ENCODE data around the gene SRGAP1. TPM values are rescaled to one million over a fixed set of nuclear protein-coding genes. Genes with fewer than 3 reads are reported as not detected.

The SRGAP1 gene
- total and polyA plus RNA-seq, 2 of the 4 experiments (the other 2 are of a cell fraction) = 10.0 to 10.2 TPM

- Histone ChIP-seq H2BK15ac (ENCODE audit: low read depth, low read length) (0 out of 3 replicates have a peak overlapping the region, but pooled peaks have one; percentile 10), H3K27me3 (ENCODE audit: control insufficient read depth, insufficient read depth, low read length) (no peaks in the 10 kb centered on the region), H3K4me3 (ENCODE audit: insufficient read depth, low read depth, low read length) (no peak overlapping the region), H3K4me2 (ENCODE audit: low read depth, low read length) (peak overlapping the region; percentile 16), H3K9me1 (ENCODE audit: insufficient read depth, low read length) (peaks cover 16% of the 10 kb centered on the region), H3K9ac (ENCODE audit: low read depth, low read length) (0 out of 2 replicates have a peak overlapping the region, but pooled peaks have one; percentile 54), H3K14ac (replicated peaks; ENCODE audit: low read depth, low read length) (peak overlapping the region; percentile 42), H3K36me3 (ENCODE audit: control insufficient read depth, insufficient read depth, low read length) (no peaks in the 10 kb centered on the region), H3K79me1 (ENCODE audit: low read depth in 1 of 2, low read length in 2 of 2) (peaks cover 24 to 61% of the 10 kb centered on the region in 2 experiments), H2BK20ac (ENCODE audit: low read depth, low read length) (peak overlapping the region; percentile 27; the same call in 1 of the 2 replicates), H3K27ac (ENCODE audit: insufficient read depth, low read length) (peak overlapping the region; percentile 55), H4K5ac (ENCODE audit: low read depth, low read length) (peak overlapping the region; percentile 7; the same call in 1 of the 2 replicates), H3K18ac (ENCODE audit: low read depth, low read length) (peak overlapping the region; percentile 19), H2AK5ac (ENCODE audit: low read depth, low read length) (peak overlapping the region; percentile 72; the same call in 1 of the 2 replicates), H3K4me1 (ENCODE audit: control insufficient read depth, insufficient read depth, low read length) (peaks cover 25% of the 10 kb centered on the region), H3K9me3 (ENCODE audit: control insufficient read depth, insufficient read depth, low read length) (no peaks in the 10 kb centered on the region), H3K56ac (ENCODE audit: extremely low read depth, insufficient read depth, low read length) (no peak overlapping the region), H3K4ac (ENCODE audit: low read depth, low read length) (peak overlapping the region; percentile 55; the same call in 1 of the 2 replicates), H2BK5ac (ENCODE audit: low read depth, low read length, poor library complexity, severe bottlenecking) (peak overlapping the region; percentile 100), H2AFZ (replicated peaks; ENCODE audit: low read length, poor library complexity) (no peak overlapping the region), H4K8ac (ENCODE audit: low read depth in 2 of 2, low read length in 2 of 2) (peak overlapping the region in 1 of 2 experiments; percentile 71; a peak in 3 of 4 replicates), H4K20me1 (ENCODE audit: insufficient read depth, low read length) (peaks cover 10% of the 10 kb centered on the region), H2AK9ac (replicated peaks; ENCODE audit: low read depth, low read length, poor library complexity) (no peak overlapping the region), H3K23ac (ENCODE audit: low read depth, low read length) (peak overlapping the region; percentile 41; the same call in 1 of the 2 replicates), H2BK120ac (ENCODE audit: low read depth, low read length) (peak overlapping the region; percentile 74), H4K91ac (ENCODE audit: insufficient read depth, low read depth, low read length) (peak overlapping the region; percentile 60; the same call in 1 of the 2 replicates)
- ATAC-seq (ENCODE audit: low read depth) (peak; percentile 80), DNase-seq (peak; percentile 99)
- WGBS, 2 experiments (ENCODE audit: extremely low coverage in 2 of 2, insufficient read length in 1 of 2) = no CpG with 5 or more reads among the region's 6 CpGs
- TF ChIP-seq FOS (IDR thresholded peaks at IDR 0.05; ENCODE audit: low read depth, low read length) = peak; percentile 98
- peak; percentile 49; the same call in 1 of the 2 replicates for TF ChIP-seq CEBPB (IDR thresholded peaks at IDR 0.05; ENCODE audit: low read depth, low read length)
- TF ChIP-seq NFE2L2 (IDR thresholded peaks at IDR 0.05; ENCODE audit: low read depth, low read length) = no peak
- TF ChIP-seq SMC3 (IDR thresholded peaks at IDR 0.05; ENCODE audit: low read depth, low read length) = no peak
- TF ChIP-seq CTCF (conservative IDR thresholded peaks at IDR 0.05; ENCODE audit: low read depth, low read length) = no peak
- peak; percentile 74; the same call in 1 of the 2 replicates for TF ChIP-seq BHLHE40 (IDR thresholded peaks at IDR 0.05; ENCODE audit: low read depth, low read length)
- CTCF ChIA-PET = no interaction called here
- no TSS peak for BruUV-seq (replicated peaks)
- dilution Hi-C loops (cut with HindIII; ENCODE audit: low sequenced_read_pairs, unreplicated experiment) (no loop called here), intact Hi-C loops (cut with micrococcal nuclease) (loop anchor here (1.0 to 10.0 kb wide), 6 partner anchors 57 to 336 kb away; partner anchors contain the start of gene SRGAP1), in situ Hi-C loops (cut with MboI; ENCODE audit: low sequenced_read_pairs) (no loop called here)
- POLR2A ChIA-PET (ENCODE audit: unreplicated experiment) = no interaction called here
These were observed 74.3 kb downstream of the SRGAP1 start for GRCh38 chr12:63918800-63919300.
